HG03064 (cell line): ENCODE measurements around the gene FAM193B.

ENCODE experiments used
- ATAC-seq: cut with Tn5 transposase; IDR thresholded peaks from one replicate; pipeline ENCODE4 v1.9.1; 2021; ENCODE audit warnings: low read depth; ENCODE audit not compliant: unreplicated experiment

The FAM193B gene

DNA sequence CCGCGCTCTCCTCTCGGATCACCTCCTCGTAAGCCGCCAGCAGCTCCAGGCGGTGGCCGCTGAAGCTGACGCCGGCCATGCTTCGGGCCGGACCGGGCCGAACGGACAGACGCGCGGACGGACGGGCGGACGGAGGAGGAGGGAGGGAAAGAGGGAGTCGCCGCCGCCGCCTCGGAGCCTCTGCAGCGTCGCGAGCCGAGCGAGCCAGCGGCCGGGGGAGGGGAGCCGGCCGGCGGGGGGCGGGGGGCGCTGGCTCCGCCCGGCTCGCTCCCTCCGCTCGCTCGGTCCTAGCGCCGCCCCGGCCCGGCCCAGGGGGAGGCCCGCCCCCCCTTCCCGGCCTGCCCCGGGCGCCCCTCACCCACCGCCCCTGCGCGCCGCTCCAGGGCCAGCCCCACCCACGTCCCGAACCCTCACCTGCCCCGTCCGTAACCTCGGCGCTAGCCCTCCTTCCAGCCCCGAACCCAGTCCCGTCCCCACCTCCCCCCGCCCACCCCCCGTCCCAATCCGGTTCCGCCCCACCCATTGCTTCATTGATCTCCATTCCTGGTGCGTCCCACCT is 80.8 kb downstream of the FAM193B start, which contains the start of gene DBN1:
DBN1 (minus strand) TSS at position 192 of the 559 bp plus-strand sequence; CDS start at position 79, 113 bp downstream.
- no peak for ATAC-seq

DNA sequence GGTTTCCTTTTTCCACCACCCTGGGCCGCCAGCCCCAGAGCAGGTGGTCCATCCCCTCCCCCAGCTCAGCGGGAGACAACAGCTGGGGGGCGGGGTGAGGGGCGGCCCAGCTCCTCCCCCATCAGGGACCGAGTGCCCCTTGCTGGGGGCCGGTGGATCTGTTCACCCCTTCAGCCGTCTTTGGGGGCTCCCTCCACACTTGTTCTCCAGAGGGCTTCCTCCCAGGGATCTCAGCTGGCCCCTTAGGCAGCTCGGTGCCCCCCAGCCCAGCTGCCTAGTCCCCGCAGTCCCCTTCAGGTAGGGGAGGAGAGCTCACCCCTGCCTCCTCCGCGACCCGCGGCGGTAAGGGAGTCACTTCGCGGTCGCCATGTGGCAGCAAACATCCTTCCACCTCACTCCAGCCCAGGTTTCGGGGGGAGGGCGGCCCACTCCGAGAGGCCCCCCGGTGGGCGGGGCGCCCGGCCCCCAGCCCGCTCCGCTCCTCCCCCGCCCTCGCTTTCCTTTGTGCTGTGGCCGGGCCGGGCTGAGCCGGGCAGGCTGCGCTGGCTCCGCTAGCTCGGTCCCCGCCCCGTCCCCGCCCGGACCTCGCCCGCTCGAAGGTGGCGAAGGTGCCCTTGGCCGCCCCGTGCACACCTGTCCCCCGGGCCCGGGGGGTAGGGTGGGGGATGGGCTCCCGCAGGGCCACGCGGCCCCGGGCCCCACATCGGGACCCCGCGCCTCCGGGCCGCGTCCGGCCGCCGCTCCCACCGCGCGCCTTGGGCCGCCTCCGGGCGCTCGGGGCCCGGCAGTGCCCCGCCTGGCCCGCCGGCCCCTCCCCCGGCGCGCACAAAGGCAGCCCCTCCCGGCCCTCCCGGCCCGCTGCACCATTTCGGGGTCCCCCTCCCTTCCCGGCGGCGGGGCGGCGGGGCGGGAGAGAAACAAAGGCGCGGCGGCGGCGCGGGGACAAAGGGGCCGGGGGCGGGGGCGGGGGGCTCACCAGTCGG is 81.6 kb downstream of the FAM193B start:
- ATAC-seq = no peak

DNA sequence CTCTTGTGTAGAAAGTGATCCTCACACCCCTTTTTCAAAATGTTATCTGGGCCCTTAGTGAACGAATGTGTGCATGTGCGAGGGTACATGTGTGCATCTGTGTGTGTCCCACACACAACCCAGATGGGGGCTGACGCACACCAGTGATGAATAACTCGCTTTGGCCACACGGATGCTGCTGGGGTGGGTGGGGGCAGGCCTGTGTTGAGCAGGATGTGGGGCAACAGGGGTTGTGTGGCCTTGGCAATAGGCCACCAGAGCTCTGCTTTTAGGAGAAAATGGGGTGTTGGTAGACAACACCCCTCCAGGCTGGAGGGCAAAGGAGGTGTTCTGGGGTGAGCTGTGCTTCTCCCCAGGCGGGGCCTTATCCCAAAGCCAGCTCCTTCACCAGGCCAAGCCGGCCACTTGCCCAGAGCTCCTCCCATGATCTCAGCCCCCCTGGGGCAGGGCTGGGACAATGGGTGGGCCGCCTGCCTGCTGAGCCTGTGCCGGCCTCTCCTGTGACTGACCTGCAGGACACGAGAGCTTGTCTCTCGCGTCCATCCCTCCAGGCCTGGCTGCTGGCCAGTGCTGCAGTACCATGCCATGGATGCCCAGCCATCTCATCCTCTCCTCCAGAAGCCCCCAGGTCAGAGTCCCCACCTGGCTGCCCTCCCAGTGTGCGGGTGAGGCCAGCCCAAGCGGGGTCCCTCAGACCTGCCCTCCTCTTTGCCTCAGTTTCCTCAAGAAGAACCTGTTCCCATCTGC is 82.6 kb downstream of the FAM193B start:
- no peak for ATAC-seq

DNA sequence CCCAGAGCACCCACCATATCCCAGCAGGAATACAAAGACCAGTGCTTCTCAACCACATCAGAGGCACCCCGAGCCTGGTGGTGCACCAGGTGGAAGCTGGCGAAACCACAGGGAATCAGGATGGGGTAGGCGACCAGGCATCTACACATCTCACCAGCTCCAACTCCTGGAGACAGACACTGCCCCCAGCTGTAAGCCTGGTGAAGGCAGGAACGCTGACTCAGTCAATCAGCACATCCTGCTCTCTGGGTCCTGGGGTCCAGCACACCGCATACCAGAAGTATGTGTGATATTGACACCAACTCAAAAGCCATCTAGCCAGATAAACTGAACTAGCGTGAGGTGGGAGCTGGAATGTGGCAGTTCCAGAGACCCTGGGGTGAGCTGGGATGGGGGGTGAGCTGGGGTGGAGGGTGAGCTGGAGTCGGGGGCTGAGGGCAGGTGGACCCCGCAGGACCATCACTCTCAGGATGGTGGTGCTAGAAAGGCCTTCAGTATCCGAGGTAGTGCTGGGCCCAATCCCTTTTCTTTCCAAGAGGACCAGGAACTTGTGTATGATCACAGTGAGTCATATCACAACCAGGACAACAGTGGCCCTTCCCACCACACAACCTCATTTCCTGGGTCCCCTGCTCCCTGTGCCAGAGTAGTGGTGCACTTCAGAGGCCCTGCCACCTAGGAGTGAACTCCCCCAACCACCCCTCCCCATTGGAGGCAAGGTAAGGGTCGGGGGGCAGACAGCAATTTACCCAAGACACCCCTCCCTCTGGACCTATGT is 83.4 kb downstream of the FAM193B start:
- ATAC-seq = no peak
